ENCODE data around the gene ACOX1.

DNA sequence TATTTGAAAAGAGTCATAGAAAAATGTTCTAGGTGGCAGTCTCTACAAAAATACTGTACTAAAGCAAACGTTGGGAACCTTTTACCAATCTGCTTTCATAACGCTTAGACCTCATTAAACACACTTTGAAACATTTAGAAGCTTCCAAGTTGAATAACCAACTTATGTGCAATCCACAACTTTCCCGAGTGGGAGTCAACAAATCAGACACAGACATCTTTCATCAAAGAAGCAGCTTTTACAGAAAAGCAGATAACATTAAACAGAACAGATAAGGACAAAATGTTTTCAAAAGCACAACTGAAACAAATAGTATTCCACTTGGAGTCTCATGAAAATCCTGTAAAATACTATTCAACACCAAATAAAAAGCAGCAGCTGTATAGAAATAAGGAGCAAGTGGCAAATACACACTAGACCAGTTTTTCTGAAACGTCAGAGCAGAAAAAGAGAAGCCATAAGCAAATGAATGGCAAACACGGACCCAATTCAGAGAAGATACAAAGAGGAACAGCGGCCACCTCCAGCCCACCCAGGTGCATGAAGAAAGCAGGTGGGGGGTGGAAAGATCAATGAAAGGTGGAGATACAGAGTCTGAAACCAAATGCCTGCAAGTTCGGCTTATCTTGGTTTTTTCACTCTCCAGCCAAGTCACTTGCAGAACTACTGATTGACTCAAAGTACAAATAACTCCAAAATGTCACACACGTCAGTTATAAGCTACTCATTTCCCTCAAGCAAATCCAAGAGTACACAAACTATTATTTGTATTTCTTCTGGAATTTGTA is 19.7 kb downstream of the ACOX1 start:
- no peak for TF ChIP-seq POLR2AphosphoS5 (IDR thresholded peaks at IDR 0.05; ENCODE audit: low read depth, low read length)
- no peak for TF ChIP-seq POLR2A (IDR thresholded peaks at IDR 0.05; ENCODE audit: low read depth, low read length)
- TF ChIP-seq TAF1 (IDR thresholded peaks at IDR 0.05; ENCODE audit: borderline replicate concordance, low read depth, low read length), result no peak
